KOPT-K1 (cell line): Measurements from ENCODE around the gene URM1.
"Not testable (repeated sequence)": the region's sequence is repeated elsewhere in the genome, so short reads cannot be mapped to it uniquely, and the experiment has no call there.

Experiments
- H3K27ac ChIP-seq: fragments of 200-600 bp; sonication (generic); 2 replicates; pipeline ENCODE4 v1.5.1; 2016; ENCODE audit warnings: antibody characterized with exemption, mild to moderate bottlenecking, low read depth, low read length; ENCODE audit not compliant: poor library complexity, severe bottlenecking
- H3K36me3 ChIP-seq: fragments of 200-600 bp; sonication (generic); 2 replicates; pipeline ENCODE4 v1.5.1; 2017; ENCODE audit warnings: antibody characterized with exemption, mild to moderate bottlenecking, low read length, moderate library complexity; ENCODE audit not compliant: insufficient read depth
- H3K9me3 ChIP-seq: fragments of 200-600 bp; sonication (generic); 2 replicates; pipeline ENCODE4 v1.5.1; 2017; ENCODE audit warnings: antibody characterized with exemption, low read length, mild to moderate bottlenecking; ENCODE audit not compliant: insufficient read depth, poor library complexity, severe bottlenecking

Gene URM1

GRCh38 chr9:128405780-128406171 lies 34.6 kb downstream of the URM1 start:
- Histone ChIP-seq H3K36me3 (no peaks in the 10 kb centered on the region), H3K9me3 (no peaks in the 10 kb centered on the region), H3K27ac (no peak overlapping the region)

DNA sequence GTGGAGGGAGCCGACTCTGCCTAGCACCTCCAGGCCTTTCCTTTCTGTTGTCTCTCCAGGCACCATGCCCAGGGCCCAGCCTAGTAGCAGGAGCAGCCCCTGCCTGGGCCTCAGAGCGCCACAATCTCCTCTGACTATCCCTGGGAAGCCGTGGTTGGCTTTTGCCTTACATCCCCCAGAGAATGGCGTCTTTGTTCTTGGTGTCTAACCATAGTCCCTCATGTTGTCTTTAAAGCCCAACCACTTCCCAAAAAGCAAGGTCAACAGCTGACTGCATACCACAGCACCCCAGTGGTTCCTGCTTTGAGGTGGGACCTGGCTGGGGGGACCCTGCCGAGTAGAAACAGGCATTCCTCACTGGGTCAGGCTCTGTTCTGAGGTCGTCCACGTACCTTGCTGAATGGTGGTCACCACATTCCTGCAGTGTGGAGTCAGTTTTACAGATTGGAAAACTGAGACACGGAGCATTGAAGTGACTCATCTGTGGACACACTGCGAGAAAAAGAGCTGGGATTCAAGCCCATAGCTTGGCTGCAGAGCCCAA lies 35.7 kb downstream of the URM1 start:
- Histone ChIP-seq H3K36me3 (no peaks in the 10 kb centered on the region), H3K27ac (no peak overlapping the region), H3K9me3 (no peaks in the 10 kb centered on the region)

GRCh38 chr9:128408963-128409431 lies 37.8 kb downstream of the URM1 start:
- Histone ChIP-seq H3K27ac (no peak overlapping the region), H3K9me3 (no peaks in the 10 kb centered on the region), H3K36me3 (no peaks in the 10 kb centered on the region)

GRCh38 chr9:128409450-128409849 lies 38.3 kb downstream of the URM1 start:
- no peaks in the 10 kb centered on the region for H3K36me3 ChIP-seq
- no peak overlapping the region for H3K27ac ChIP-seq

GRCh38 chr9:128409978-128410377 lies 38.8 kb downstream of the URM1 start:
- Histone ChIP-seq H3K36me3 (no peaks in the 10 kb centered on the region), H3K27ac (no peak overlapping the region), H3K9me3 (no peaks in the 10 kb centered on the region)

More at GRCh38 chr9:128409450-128409849, 38.3 kb downstream of the URM1 start:
- no peaks in the 10 kb centered on the region for H3K9me3 ChIP-seq

GRCh38 chr9:128411364-128412119 lies 40.4 kb downstream of the URM1 start:
- H3K9me3 ChIP-seq: no peaks in the 10 kb centered on the region
- no peak overlapping the region for H3K27ac ChIP-seq
- H3K36me3 ChIP-seq: no peaks in the 10 kb centered on the region

GRCh38 chr9:128412120-128412790 lies 41.1 kb downstream of the URM1 start:
- no peaks in the 10 kb centered on the region for H3K9me3 ChIP-seq
- no peak overlapping the region for H3K27ac ChIP-seq

DNA sequence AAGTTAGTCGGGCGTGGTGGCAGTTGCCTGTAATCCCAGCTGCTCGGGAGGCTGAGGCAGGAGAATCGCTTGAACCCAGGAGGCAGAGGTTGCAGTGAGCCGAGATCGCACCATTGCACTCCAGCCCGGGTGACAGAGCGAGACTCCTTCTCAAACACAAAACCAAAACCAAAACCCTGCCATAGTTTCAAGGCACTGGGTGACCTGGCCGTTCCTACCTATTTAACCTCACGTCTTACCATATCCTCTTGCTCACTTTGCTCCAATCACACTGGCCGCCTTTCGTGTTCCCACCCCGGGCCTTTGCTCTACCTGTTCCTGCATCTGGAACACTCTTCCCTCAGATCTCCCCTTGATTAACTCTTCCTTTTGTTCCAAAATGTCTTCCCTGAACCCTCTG lies 42.6 kb downstream of the URM1 start:
- H3K27ac ChIP-seq, H3K36me3 ChIP-seq, H3K9me3 ChIP-seq: not testable (repeated sequence)

More at GRCh38 chr9:128412120-128412790, 41.1 kb downstream of the URM1 start:
- no peaks in the 10 kb centered on the region for H3K36me3 ChIP-seq

DNA sequence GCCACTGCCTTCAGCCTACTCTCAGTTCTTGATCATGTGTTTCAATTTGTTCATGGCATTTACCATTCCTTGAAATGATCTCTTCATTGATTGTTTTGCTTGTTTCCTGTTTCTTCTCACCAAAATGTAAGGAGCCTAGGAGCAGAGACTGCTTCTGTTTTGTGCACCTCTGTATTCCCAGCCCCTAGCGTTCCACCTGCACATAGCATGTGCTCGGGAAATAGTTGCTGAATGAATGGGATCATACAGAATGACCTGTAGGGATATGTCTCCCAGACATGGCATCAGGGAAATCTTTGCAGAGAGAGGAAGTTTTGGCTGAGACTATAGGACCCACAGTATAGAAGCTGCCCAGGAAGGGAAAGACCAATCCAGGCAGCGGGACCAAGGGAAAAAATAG lies 43.3 kb downstream of the URM1 start:
- H3K27ac ChIP-seq: no peak overlapping the region
- no peaks in the 10 kb centered on the region for H3K36me3 ChIP-seq
- H3K9me3 ChIP-seq: no peaks in the 10 kb centered on the region

GRCh38 chr9:128415281-128415680 lies 44.1 kb downstream of the URM1 start:
- no peak overlapping the region for H3K27ac ChIP-seq

DNA sequence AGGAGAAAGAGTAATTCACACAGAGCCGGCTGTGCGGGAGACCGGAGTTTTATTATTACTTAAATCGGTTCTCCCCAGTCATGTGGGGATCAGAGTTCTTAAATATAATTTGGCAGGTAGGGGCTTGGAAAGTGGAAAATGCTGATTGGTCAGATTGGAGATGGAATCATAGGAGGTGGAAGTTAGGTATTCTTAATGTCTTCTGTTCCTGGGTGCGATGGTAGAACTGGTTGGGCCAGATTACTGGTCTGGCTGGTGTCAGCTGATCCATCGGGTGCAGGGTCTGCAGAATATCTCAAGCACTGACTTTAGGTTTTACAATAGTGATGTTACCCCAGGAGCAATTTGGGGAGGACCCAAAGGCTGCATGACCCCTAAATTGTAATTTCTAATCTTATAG lies 44.8 kb downstream of the URM1 start:
- Histone ChIP-seq H3K9me3 (no peaks in the 10 kb centered on the region), H3K36me3 (no peaks in the 10 kb centered on the region), H3K27ac (no peak overlapping the region)

More at GRCh38 chr9:128415281-128415680, 44.1 kb downstream of the URM1 start:
- Histone ChIP-seq H3K36me3 (no peaks in the 10 kb centered on the region), H3K9me3 (no peaks in the 10 kb centered on the region)

- Histone ChIP-seq H3K36me3 (no peaks in the 10 kb centered on the region), H3K9me3 (no peaks in the 10 kb centered on the region), H3K27ac (no peak overlapping the region)
Measured at GRCh38 chr9:128416432-128417019, 45.4 kb downstream of the URM1 start.

DNA sequence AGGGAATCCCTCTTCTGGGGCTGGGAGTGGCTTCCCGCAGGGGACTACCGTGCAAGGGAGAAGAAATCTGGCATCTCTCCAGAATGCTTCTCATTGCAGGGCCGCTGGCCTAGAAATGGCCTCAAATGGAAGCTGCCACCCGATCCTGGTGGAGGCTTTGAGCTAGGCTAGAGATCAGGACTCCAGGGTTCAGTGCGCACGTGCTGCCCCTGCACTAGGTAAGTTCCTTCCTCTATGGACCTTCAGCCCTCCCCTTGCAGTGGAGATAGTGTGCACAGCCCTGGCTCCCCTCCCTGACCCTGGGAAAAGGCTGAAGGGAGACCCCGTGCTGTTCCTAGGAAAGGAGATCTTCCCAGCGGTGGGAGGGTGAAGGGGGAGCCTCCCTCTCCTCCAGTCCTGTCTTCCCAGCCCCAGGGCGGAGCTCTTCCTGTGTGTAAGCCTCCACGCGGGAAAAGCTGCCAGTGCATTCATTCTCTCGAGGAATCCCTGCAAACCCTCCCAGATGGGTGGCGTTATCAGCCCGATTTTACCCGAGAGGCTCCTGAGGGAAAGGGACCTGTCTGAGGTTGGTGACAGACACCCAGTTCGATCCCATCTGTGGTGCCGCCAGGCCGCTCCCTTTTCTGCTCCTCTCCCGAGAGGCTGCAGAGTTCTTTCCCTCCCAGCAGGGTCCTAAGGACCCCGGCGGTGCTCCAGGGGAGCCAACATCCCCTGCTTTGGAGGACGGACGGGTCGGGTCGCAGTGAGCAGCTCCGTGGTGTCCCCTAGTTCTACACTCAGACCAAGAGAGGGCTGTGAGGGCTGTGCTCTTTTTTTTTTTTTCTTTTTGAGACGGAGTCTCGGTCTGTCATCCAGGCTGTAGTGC lies 48.1 kb downstream of the URM1 start:
- H3K36me3 ChIP-seq: no peaks in the 10 kb centered on the region
- no peaks in the 10 kb centered on the region for H3K9me3 ChIP-seq
- H3K27ac ChIP-seq: no peak overlapping the region

- Histone ChIP-seq H3K27ac (no peak overlapping the region), H3K9me3 (no peaks in the 10 kb centered on the region), H3K36me3 (no peaks in the 10 kb centered on the region)
Measured at GRCh38 chr9:128420060-128420650, 49.0 kb downstream of the URM1 start.
